A549 (cell line): ENCODE results near the gene PRDM15. TPM values are rescaled to one million over a fixed set of nuclear protein-coding genes. Genes with fewer than 3 reads are reported as not detected.

Experiments used
- ATAC-seq, 2 experiments: fragments of 200-7000 bp in 1 of 2; fragments of >200 bp in 1 of 2; cut with Nextera tagmentation in 1 of 2; cut with Tn5 transposase in 1 of 2; 3 replicates each; pipeline versions ENCODE4 v1.8.0 to v1.9.1; 2018 to 2020; ENCODE audit warnings: mild to moderate bottlenecking in 1 of 2, moderate library complexity in 1 of 2
- CTCF ChIA-PET: fragments of 300-600 bp; sonication (Branson Sonifier 250); formaldehyde crosslinking; extraction: SDS; loops from one replicate; lab custom pipeline; 2021; ENCODE audit warnings: antibody characterized with exemption, inconsistent platforms; lab: Yijun Ruan, JAX
- POLR2A ChIA-PET: fragments of 350-600 bp; formaldehyde crosslinking; extraction: SDS; loops from one replicate; lab custom pipeline; 2021; ENCODE audit warnings: antibody characterized with exemption, inconsistent platforms; lab: Yijun Ruan, JAX
- DNase-seq, 2 experiments: peaks; one replicate each; pipeline versions ENCODE4 v3.0.0 to v3.0.0-alpha.2; 2011 to 2016; ENCODE audit warnings: low read depth in 1 of 2, low spot score in 1 of 2
- FAIRE-seq: peaks from 2 replicates; lab custom pipeline; 2011; peaks lifted over from hg19 to GRCh38; lab: Jason Lieb, UNC
- H3K27ac ChIP-seq, 2 experiments: fragments of >200 bp; sonication (Bioruptor Twin); formaldehyde crosslinking; 3 replicates each; pipeline ENCODE4 v1.5.1; 2016 to 2017
- H3K4me1 ChIP-seq: fragments of >200 bp; sonication (Bioruptor Twin); formaldehyde crosslinking; 3 replicates; pipeline ENCODE4 v1.6.1; 2016
- H3K4me2 ChIP-seq: fragments of >200 bp; sonication (Bioruptor Twin); formaldehyde crosslinking; 3 replicates; pipeline ENCODE4 v1.6.1; 2016
- H3K4me3 ChIP-seq: fragments of >200 bp; sonication (Bioruptor Twin); formaldehyde crosslinking; 3 replicates; pipeline ENCODE4 v1.5.1; 2016
- H3K9me3 ChIP-seq: fragments of >200 bp; sonication (Bioruptor Twin); formaldehyde crosslinking; 3 replicates; pipeline ENCODE4 v1.6.1; 2016
- ATOH8 ChIP-seq: fragments of 250-450 bp; sonication (Bioruptor Pico); IDR thresholded peaks from 2 replicates; pipeline ENCODE4 v1.5.0; 2020; ENCODE audit warnings: low read depth, mild to moderate bottlenecking, moderate library complexity
- BHLHE40 ChIP-seq: IDR thresholded peaks from 2 replicates; pipeline ENCODE4 v1.6.1; 2012; ENCODE audit warnings: low read depth, low read length, inconsistent platforms
- CBX2 ChIP-seq: fragments of 200-600 bp; sonication (generic); IDR thresholded peaks from 2 replicates; pipeline ENCODE4 v1.6.1; 2016; ENCODE audit warnings: low read depth, mild to moderate bottlenecking, borderline replicate concordance
- E2F6 ChIP-seq: IDR thresholded peaks from 2 replicates; pipeline ENCODE4 v1.6.1; 2012; ENCODE audit warnings: low read depth, borderline replicate concordance
- EHF ChIP-seq: fragments of 250-450 bp; sonication (Bioruptor Pico); IDR thresholded peaks from 2 replicates; pipeline ENCODE4 v1.5.0; 2020; ENCODE audit warnings: mild to moderate bottlenecking
- ELK1 ChIP-seq: fragments of 150-350 bp; IDR thresholded peaks from 2 replicates; pipeline ENCODE4 v1.6.1; 2014; ENCODE audit warnings: low read depth, mild to moderate bottlenecking, low read length
- EP300 ChIP-seq, 2 experiments: fragments of >200 bp; sonication (Bioruptor Twin); formaldehyde crosslinking; IDR thresholded peaks; 2 replicates in 1 of 2; 3 replicates in 1 of 2; pipeline ENCODE4 v1.6.1; 2016 to 2017
- FOSB ChIP-seq: fragments of 250-450 bp; sonication (Bioruptor Pico); IDR thresholded peaks from 2 replicates; pipeline ENCODE4 v1.5.0; 2020; ENCODE audit warnings: mild to moderate bottlenecking, moderate library complexity
- FOXS1 ChIP-seq: fragments of 250-450 bp; sonication (Bioruptor Pico); IDR thresholded peaks from 2 replicates; pipeline ENCODE4 v1.5.0; 2020; ENCODE audit warnings: mild to moderate bottlenecking, moderate library complexity
- GATA3 ChIP-seq: IDR thresholded peaks from 2 replicates; pipeline ENCODE4 v1.6.1; 2012; ENCODE audit warnings: borderline replicate concordance
- HDAC2 ChIP-seq: fragments of 200-600 bp; sonication (generic); IDR thresholded peaks from 2 replicates; pipeline ENCODE4 v1.6.1; 2016
- HES2 ChIP-seq: fragments of >200 bp; sonication (Bioruptor Twin); formaldehyde crosslinking; IDR thresholded peaks from 2 replicates; pipeline ENCODE4 v1.6.1; 2016
- HOXA7 ChIP-seq: fragments of 250-450 bp; sonication (Bioruptor Pico); IDR thresholded peaks from 2 replicates; pipeline ENCODE4 v1.5.0; 2020; ENCODE audit warnings: mild to moderate bottlenecking, moderate library complexity
- HOXB13 ChIP-seq: fragments of 250-450 bp; sonication (Bioruptor Pico); IDR thresholded peaks from 2 replicates; pipeline ENCODE4 v1.5.0; 2020; ENCODE audit warnings: low read depth, mild to moderate bottlenecking, moderate library complexity
- HOXB5 ChIP-seq: fragments of 250-450 bp; sonication (Bioruptor Pico); IDR thresholded peaks from 2 replicates; pipeline ENCODE4 v1.5.0; 2020; ENCODE audit warnings: mild to moderate bottlenecking, moderate library complexity
- JUN ChIP-seq, 2 experiments: fragments of >200 bp; sonication (Bioruptor Twin); formaldehyde crosslinking; IDR thresholded peaks; 2 replicates in 1 of 2; 3 replicates in 1 of 2; pipeline ENCODE4 v1.6.1; 2016 to 2017
- MAX ChIP-seq: IDR thresholded peaks from 2 replicates; pipeline ENCODE4 v1.6.1; 2012
- NPAS2 ChIP-seq: fragments of 250-450 bp; sonication (Bioruptor Pico); IDR thresholded peaks from 2 replicates; pipeline ENCODE4 v1.8.0; 2022; ENCODE audit warnings: mild to moderate bottlenecking, moderate library complexity, borderline replicate concordance
- PBX3 ChIP-seq: IDR thresholded peaks from 2 replicates; pipeline ENCODE4 v1.6.1; 2012
- POLR2A ChIP-seq: IDR thresholded peaks from 2 replicates; pipeline ENCODE4 v1.6.1; 2012; ENCODE audit warnings: mild to moderate bottlenecking, low read length
- RCOR1 ChIP-seq: fragments of 150-350 bp; IDR thresholded peaks from 2 replicates; pipeline ENCODE4 v1.6.1; 2014; ENCODE audit warnings: antibody characterized with exemption, low read length, low read depth
- RNF2 ChIP-seq: fragments of 200-600 bp; sonication (generic); IDR thresholded peaks from 2 replicates; pipeline ENCODE4 v1.6.1; 2016; ENCODE audit warnings: low read depth, mild to moderate bottlenecking, antibody characterized with exemption, moderate library complexity, borderline replicate concordance
- TFCP2L1 ChIP-seq: fragments of 250-450 bp; sonication (Bioruptor Pico); IDR thresholded peaks from 2 replicates; pipeline ENCODE4 v1.5.0; 2021; ENCODE audit warnings: mild to moderate bottlenecking
- TP53 ChIP-seq: fragments of 250-450 bp; sonication (Bioruptor Pico); IDR thresholded peaks from 2 replicates; pipeline ENCODE4 v1.5.0; 2021; ENCODE audit warnings: mild to moderate bottlenecking, moderate library complexity
- ZC3H11A ChIP-seq: fragments of 450-650 bp; IDR thresholded peaks from 2 replicates; pipeline ENCODE4 v1.6.1; 2014; ENCODE audit warnings: antibody characterized with exemption, mild to moderate bottlenecking
- WGBS: methylation state at CpG from one replicate; pipeline ENCODE4 v1.1.6; 2017; ENCODE audit errors: missing lambda C conversion rate; 5-methylcytosine and 5-hydroxymethylcytosine counted together
- polyA plus RNA-seq, 4 experiments: library from polyadenylated mRNA; depleted of rRNA in 3 of 4; stranded (reverse); fragments of >200 nt; fragmentation: RNase III in 1 of 4; extraction: RNeasy Plus Mini Kit Qiagen cat#74134 plus additional on column Dnase treatment in 1 of 4; gene quantifications; 2 replicates in 3 of 4; 3 replicates in 1 of 4; pipeline ENCODE4 v1.2.3, GENCODE V29; 2011 to 2017

Gene PRDM15
- polyA plus RNA-seq, 2 of the 4 experiments (the other 2 are of a cell fraction), result 4.5 to 6.1 TPM

GRCh38 chr21:41830764-41831452 lies 48.2 kb downstream of the PRDM15 start:
- FAIRE-seq, result no peak
- H3K4me1 ChIP-seq, result no peaks in the 10 kb centered on the region
- no peak overlapping the region for H3K4me2 ChIP-seq
- no peak for TF ChIP-seq EP300 (IDR thresholded peaks at IDR 0.05)
- TF ChIP-seq TFCP2L1 (CRISPR knock-in tag), result no peak
- no peak for TF ChIP-seq HES2
- no peak for TF ChIP-seq HOXB13 (CRISPR knock-in tag)
- no peak for TF ChIP-seq ATOH8 (CRISPR knock-in tag)
- no peak for TF ChIP-seq RCOR1
- no peak for ATAC-seq
- H3K27ac ChIP-seq, result no peak overlapping the region
- no peak for DNase-seq
- H3K4me3 ChIP-seq, result no peak overlapping the region
- ChIA-PET POLR2A (no interaction called here), CTCF (no interaction called here)
- H3K9me3 ChIP-seq, result no peaks in the 10 kb centered on the region
- 100% methylated on average over 6 of the region's 21 CpGs for WGBS

- Histone ChIP-seq H3K27ac (no peak overlapping the region), H3K4me3 (no peak overlapping the region), H3K9me3 (no peaks in the 10 kb centered on the region), H3K4me2 (no peak overlapping the region), H3K4me1 (no peaks in the 10 kb centered on the region)
- DNase-seq (no peak), ATAC-seq (no peak), FAIRE-seq (no peak)
- TF ChIP-seq GATA3 (no peak), ZC3H11A (no peak), NPAS2 (CRISPR knock-in tag) (no peak), HOXB5 (no peak), TP53 (CRISPR knock-in tag) (no peak)
- CTCF ChIA-PET, result no interaction called here
- WGBS, result 94% methylated on average over 2 of the region's 2 CpGs
- POLR2A ChIA-PET, result no interaction called here
Observed at GRCh38 chr21:41830145-41830707, 48.9 kb downstream of the PRDM15 start.

GRCh38 chr21:41828884-41829360 lies 50.2 kb downstream of the PRDM15 start:
- 29% methylated on average over 3 of the region's 3 CpGs for WGBS
- ChIA-PET CTCF (interaction anchor here (1.7 kb wide), 1 partner anchor 12 kb away, joined by 9 read pairs; no protein-coding TSS in a partner anchor), POLR2A (no interaction called here)
- no peak overlapping the region for H3K4me2 ChIP-seq
- no peak overlapping the region for H3K27ac ChIP-seq
- H3K4me3 ChIP-seq, result no peak overlapping the region
- FAIRE-seq (no peak), DNase-seq (no peak), ATAC-seq (no peak)
- no peaks in the 10 kb centered on the region for H3K9me3 ChIP-seq
- no peaks in the 10 kb centered on the region for H3K4me1 ChIP-seq
- TF ChIP-seq E2F6 (no peak), HDAC2 (no peak), BHLHE40 (no peak)
- TF ChIP-seq, all 56 proteins: peak for 0

- ATAC-seq, result no peak
- H3K4me3 ChIP-seq, result no peak overlapping the region
- no peaks in the 10 kb centered on the region for H3K9me3 ChIP-seq
- 84% methylated on average over 29 of the region's 42 CpGs for WGBS
- no peaks in the 10 kb centered on the region for H3K4me1 ChIP-seq
- CTCF ChIA-PET, result interaction anchor here (1.3 to 1.7 kb wide), 2 partner anchors 11 to 216 kb away, joined by 3 to 9 read pairs; no protein-coding TSS in a partner anchor
- no peak for FAIRE-seq
- DNase-seq, result no peak
- H3K4me2 ChIP-seq, result no peak overlapping the region
- no peak overlapping the region for H3K27ac ChIP-seq
- POLR2A ChIA-PET, result no interaction called here
- TF ChIP-seq RNF2 (no peak), FOSB (CRISPR knock-in tag) (no peak), EHF (no peak), CBX2 (no peak), JUN (IDR thresholded peaks at IDR 0.05) (no peak), MAX (no peak), GATA3 (no peak), POLR2A (no peak), HOXA7 (no peak), ELK1 (no peak), FOXS1 (CRISPR knock-in tag) (no peak), PBX3 (no peak)
Observed at GRCh38 chr21:41827951-41828883, 50.9 kb downstream of the PRDM15 start.
